T-helper 1 cell treated with Interleukin-12 subunit alpha and Interleukin-12 subunit beta and Interleukin-4 antibody, amounts not matched to agents 30 μg/mL and 1 μg/mL, for 36 hours (primary cell): ENCODE measurements around the gene FANCE.

Experiments
- H3K27ac Mint-ChIP-seq: one replicate; pipeline ENCODE4 v1.8.0; 2021; ENCODE audit warnings: mild to moderate bottlenecking, mixed read lengths
- H3K27me3 Mint-ChIP-seq: one replicate; pipeline ENCODE4 v1.8.0; 2021; ENCODE audit warnings: low read depth, mixed read lengths
- H3K36me3 Mint-ChIP-seq: one replicate; pipeline ENCODE4 v1.8.0; 2021; ENCODE audit warnings: low read depth, mixed read lengths
- H3K4me1 Mint-ChIP-seq: one replicate; pipeline ENCODE4 v1.8.0; 2021; ENCODE audit warnings: low read depth, mixed read lengths
- H3K4me3 Mint-ChIP-seq: one replicate; pipeline ENCODE4 v1.8.0; 2021; ENCODE audit warnings: mild to moderate bottlenecking, moderate library complexity, mixed read lengths
- H3K9me3 Mint-ChIP-seq: one replicate; pipeline ENCODE4 v1.8.0; 2021; ENCODE audit warnings: mixed read lengths

FANCE gene

GRCh38 chr6:35491558-35492257 lies 39.6 kb downstream of the FANCE start:
- Mint-ChIP-seq H3K27me3 (peaks cover 33% of the 10 kb centered on the region), H3K9me3 (no peaks in the 10 kb centered on the region), H3K36me3 (no peaks in the 10 kb centered on the region), H3K27ac (no peak overlapping the region), H3K4me1 (peaks cover 11% of the 10 kb centered on the region), H3K4me3 (no peak overlapping the region)

GRCh38 chr6:35492258-35492973 lies 40.3 kb downstream of the FANCE start:
- H3K4me1 Mint-ChIP-seq = peaks cover 11% of the 10 kb centered on the region
- H3K36me3 Mint-ChIP-seq = no peaks in the 10 kb centered on the region
- H3K9me3 Mint-ChIP-seq = no peaks in the 10 kb centered on the region
- H3K27ac Mint-ChIP-seq = no peak overlapping the region
- H3K4me3 Mint-ChIP-seq = no peak overlapping the region
- peaks cover 33% of the 10 kb centered on the region for H3K27me3 Mint-ChIP-seq

- no peak overlapping the region for H3K4me3 Mint-ChIP-seq
- H3K36me3 Mint-ChIP-seq = no peaks in the 10 kb centered on the region
- peaks cover 36% of the 10 kb centered on the region for H3K27me3 Mint-ChIP-seq
- no peak overlapping the region for H3K27ac Mint-ChIP-seq
- H3K4me1 Mint-ChIP-seq = peaks cover 7% of the 10 kb centered on the region
- no peaks in the 10 kb centered on the region for H3K9me3 Mint-ChIP-seq
Measured at GRCh38 chr6:35492974-35493284, 40.8 kb downstream of the FANCE start.

DNA sequence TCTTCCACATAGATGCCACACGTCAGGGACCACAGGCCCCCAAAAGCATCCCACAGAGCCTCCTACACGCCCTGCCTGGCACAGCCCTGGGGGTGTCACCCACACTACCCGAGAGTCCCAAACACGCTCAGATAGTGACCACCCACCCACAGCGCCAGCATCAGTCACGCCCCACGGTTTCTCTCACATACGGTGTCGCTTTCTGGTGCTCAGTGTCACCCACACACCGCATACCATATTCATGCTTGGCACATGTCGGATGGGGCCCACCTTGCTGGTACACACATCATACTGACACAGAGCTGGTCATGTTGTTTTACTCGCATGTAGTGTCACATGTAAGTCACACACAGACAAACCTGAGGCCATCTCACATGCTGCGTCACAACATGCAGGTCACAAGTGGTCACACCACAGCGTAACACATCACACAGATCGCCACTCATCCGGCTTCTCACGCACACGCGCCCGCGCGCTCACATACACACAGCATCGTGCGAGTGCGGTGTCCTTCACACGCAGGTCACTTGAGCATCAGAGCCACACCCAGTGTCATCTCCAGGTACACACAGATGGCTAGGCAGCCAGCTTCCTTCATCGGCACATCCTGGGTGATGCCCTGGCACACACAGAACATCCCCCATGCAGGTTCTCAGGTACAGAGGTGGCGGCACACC lies 41.3 kb downstream of the FANCE start:
- Mint-ChIP-seq H3K36me3 (no peaks in the 10 kb centered on the region), H3K4me3 (no peak overlapping the region), H3K9me3 (no peaks in the 10 kb centered on the region), H3K4me1 (peaks cover 4% of the 10 kb centered on the region), H3K27ac (no peak overlapping the region), H3K27me3 (peaks cover 41% of the 10 kb centered on the region)

GRCh38 chr6:35494161-35494563 lies 42.0 kb downstream of the FANCE start:
- no peak overlapping the region for H3K27ac Mint-ChIP-seq

DNA sequence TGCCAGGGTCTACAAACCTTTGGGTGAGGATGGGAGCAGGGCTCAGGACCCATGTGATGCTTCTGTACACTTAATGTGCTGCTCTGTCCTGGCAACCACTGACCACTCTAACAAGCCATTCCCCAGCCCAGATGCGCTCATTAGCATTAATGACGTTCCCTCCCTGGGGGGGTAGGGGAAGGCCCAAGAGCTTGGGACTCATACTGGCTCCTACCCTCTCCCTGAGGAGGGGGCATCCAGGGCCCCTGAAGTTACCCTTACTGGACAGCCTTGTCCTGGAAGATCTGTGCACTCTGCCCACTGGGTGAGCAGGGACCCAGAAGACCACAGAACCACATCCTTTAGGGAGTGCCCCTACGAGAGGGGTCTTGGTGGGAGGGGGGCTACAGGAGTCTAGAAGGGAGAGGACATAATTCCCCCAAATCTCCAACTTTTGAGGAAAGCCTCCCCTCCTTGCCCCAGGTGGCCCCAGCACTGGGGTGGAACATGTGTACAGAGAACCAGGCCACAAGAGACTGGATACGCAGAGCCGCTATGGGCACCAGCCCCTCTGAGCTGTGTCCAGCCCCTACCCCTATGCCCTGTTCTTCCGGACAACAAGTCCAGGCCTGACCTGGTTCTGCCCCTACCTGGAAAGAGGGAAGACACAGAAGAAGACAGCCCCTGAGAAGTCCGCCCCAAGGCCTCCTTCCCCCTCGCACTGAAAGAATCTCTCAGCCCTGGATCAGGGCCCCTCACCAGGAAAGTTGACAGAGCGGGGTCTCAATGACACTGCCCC lies 43.3 kb downstream of the FANCE start:
- H3K4me1 Mint-ChIP-seq = peaks cover 7% of the 10 kb centered on the region
- H3K27me3 Mint-ChIP-seq = peaks cover 61% of the 10 kb centered on the region
- H3K4me3 Mint-ChIP-seq = peak overlapping the region; percentile 69
- H3K9me3 Mint-ChIP-seq = no peaks in the 10 kb centered on the region
- no peaks in the 10 kb centered on the region for H3K36me3 Mint-ChIP-seq
- H3K27ac Mint-ChIP-seq = no peak overlapping the region

More at GRCh38 chr6:35494161-35494563, 42.0 kb downstream of the FANCE start:
- peaks cover 7% of the 10 kb centered on the region for H3K4me1 Mint-ChIP-seq
- peaks cover 48% of the 10 kb centered on the region for H3K27me3 Mint-ChIP-seq
- H3K36me3 Mint-ChIP-seq = no peaks in the 10 kb centered on the region
- no peaks in the 10 kb centered on the region for H3K9me3 Mint-ChIP-seq
- H3K4me3 Mint-ChIP-seq = no peak overlapping the region

DNA sequence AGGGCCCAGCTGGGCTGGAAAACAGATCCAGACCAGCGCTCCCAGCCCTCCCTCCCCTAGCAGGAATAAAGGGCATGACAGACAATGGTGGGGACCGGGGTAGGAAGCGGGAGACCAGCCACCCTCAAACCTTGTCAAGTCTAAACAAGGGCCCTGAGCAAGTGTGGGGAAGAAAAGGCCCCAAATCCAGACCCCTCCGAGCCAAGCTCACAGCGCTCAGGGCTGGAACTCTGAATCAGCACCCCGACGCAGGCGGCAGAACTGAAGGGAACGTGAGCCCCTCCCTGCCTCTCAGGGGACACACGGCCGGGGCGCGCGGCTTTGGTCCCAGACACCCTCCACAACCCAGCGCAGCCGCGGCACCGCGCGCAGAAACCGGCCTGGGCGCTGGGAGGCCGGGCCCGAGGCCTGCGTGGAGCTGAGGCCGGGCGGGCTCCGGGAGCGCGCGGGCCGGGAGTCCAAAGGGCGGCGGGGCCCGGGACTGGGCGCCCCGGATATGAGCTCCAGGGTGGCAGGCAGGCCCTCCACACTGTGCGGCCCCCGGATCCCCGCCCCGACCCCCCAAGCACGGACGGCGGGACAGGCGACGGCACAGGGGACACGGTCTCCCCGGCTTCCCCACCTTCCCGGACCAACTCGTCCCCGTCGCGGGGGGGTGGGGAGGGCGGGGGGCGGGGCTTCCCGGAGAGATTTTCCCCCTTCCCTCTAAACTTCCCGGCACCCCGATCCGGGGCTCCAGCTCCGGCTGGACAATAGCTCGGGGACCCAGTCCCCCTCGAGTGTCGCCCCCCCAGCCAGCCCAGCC lies 44.1 kb downstream of the FANCE start:
- Mint-ChIP-seq H3K27me3 (peaks cover 63% of the 10 kb centered on the region), H3K36me3 (no peaks in the 10 kb centered on the region), H3K4me1 (peaks cover 7% of the 10 kb centered on the region), H3K27ac (peak overlapping the region; percentile 42), H3K4me3 (peak overlapping the region; percentile 54), H3K9me3 (no peaks in the 10 kb centered on the region)

GRCh38 chr6:35496841-35497570 lies 44.9 kb downstream of the FANCE start, which contains the start of gene TEAD3:
Gene TEAD3, minus strand, starts transcription at chr6:35497079.
- Mint-ChIP-seq H3K27ac (peak within 1 kb of the TSS; percentile 42), H3K9me3 (no peaks in the 10 kb centered on the region), H3K27me3 (peaks cover 67% of the 10 kb centered on the region), H3K36me3 (no peaks in the 10 kb centered on the region), H3K4me3 (peak within 1 kb of the TSS; percentile 79), H3K4me1 (peaks cover 7% of the 10 kb centered on the region)

DNA sequence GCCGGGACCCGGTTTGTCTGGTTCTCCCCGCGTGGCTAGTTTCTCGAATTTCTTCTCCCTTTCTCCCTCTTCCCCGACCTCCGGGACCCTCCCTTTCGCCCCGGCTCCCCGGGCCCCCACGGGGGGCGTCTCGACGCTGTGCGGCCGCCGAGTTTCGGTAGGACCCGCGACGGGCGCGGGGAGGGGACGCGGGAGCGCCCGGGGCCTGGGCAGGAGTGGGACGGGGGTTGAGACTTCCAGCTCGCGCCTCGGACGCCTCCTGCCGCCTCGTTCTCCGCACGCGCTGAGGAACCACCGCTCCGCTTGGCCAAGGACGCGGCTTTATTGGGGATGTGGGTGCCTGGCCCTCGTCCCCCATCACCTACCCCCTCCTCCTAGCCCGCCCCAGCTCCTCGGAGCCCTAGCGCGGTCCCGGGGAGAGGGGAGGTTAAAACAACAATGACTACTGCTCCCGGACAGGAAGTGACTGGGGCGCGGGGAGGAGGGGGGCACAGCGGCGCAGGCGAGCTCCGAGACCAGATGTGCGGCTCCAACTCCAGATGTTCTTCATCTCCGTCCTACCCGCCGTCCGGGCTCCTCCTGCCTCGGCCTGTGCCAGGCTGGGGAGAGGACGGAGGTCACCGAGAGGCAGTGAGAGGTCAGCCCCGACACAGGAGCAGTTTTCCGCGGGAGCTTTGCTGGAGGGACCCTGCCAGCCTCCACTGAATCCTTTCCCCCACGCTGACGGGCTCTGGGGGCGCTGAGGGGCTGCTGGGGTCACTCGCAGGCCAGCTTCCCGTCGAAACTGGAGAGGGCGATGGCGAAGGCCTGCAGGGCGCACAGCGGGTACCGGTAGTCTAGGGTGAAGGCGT lies 45.7 kb downstream of the FANCE start:
- peak overlapping the region; percentile 79 for H3K4me3 Mint-ChIP-seq
- H3K4me1 Mint-ChIP-seq = peaks cover 7% of the 10 kb centered on the region
- no peak overlapping the region for H3K27ac Mint-ChIP-seq
- peaks cover 65% of the 10 kb centered on the region for H3K27me3 Mint-ChIP-seq
- no peaks in the 10 kb centered on the region for H3K36me3 Mint-ChIP-seq
- H3K9me3 Mint-ChIP-seq = no peaks in the 10 kb centered on the region

DNA sequence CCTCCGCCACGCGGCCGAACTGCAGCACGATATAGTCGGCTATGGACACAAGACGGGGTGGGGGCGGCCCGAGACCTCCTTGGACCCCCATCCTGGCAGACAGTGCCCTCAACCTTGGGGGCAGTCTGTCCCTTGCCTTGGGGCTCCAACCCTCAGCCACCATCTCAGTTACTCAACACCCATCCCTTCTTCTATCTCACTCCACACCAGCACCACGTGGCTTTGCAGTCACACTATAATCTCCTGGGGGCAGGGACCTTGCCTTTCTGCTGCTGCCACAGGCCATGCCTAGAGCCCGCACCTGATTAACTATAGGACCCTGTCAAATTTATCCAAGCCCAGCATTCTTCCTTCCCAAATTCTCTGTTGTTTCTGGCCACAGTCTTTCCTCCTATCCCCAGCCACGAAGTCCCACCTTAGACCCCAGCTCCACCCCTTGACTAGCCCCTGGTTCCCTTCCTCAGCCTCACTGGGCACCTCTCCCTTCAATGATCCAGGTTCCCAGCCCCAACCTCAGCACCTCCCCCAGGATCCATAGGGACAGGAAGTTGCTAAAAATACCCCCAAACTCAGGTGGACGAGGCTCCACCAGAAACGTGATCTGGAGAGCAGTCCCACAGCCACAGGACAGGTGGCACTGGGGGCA lies 46.4 kb downstream of the FANCE start:
- H3K27me3 Mint-ChIP-seq = peaks cover 58% of the 10 kb centered on the region
- peak overlapping the region; percentile 79 for H3K4me3 Mint-ChIP-seq
- H3K36me3 Mint-ChIP-seq = no peaks in the 10 kb centered on the region
- peak overlapping the region; percentile 65 for H3K27ac Mint-ChIP-seq
- no peaks in the 10 kb centered on the region for H3K9me3 Mint-ChIP-seq
- peaks cover 7% of the 10 kb centered on the region for H3K4me1 Mint-ChIP-seq

DNA sequence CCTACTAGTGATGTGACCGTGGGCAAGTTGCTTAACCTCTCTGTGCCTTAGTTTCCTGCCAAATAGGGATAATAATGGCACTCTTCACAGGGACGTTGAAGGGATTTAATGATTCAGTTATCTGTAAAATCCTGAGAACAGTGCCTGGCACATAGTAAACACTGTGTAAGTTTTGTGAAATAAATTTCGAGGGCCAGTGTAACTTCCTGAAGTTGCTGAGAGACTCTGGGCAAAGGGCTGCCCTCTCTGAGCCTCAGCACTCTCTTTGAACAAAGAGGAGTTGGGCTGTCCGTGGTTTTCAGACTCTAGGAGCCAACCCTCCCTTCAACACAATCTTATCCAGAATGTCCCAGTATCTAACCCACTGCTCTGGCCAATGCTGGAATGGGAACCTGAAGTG lies 47.2 kb downstream of the FANCE start:
- no peak overlapping the region for H3K27ac Mint-ChIP-seq
- no peaks in the 10 kb centered on the region for H3K36me3 Mint-ChIP-seq
- H3K9me3 Mint-ChIP-seq = no peaks in the 10 kb centered on the region
- H3K4me3 Mint-ChIP-seq = no peak overlapping the region
- H3K4me1 Mint-ChIP-seq = peaks cover 4% of the 10 kb centered on the region
- H3K27me3 Mint-ChIP-seq = peaks cover 53% of the 10 kb centered on the region

GRCh38 chr6:35500782-35501181 lies 48.6 kb downstream of the FANCE start:
- no peaks in the 10 kb centered on the region for H3K9me3 Mint-ChIP-seq
- H3K27ac Mint-ChIP-seq = no peak overlapping the region
- peaks cover 4% of the 10 kb centered on the region for H3K4me1 Mint-ChIP-seq
- H3K4me3 Mint-ChIP-seq = no peak overlapping the region
- H3K36me3 Mint-ChIP-seq = no peaks in the 10 kb centered on the region
- peaks cover 47% of the 10 kb centered on the region for H3K27me3 Mint-ChIP-seq
